Measurements from ENCODE around the gene ADH1B. TPM values are rescaled to one million over a fixed set of nuclear protein-coding genes. Genes with fewer than 3 reads are reported as not detected.

The ADH1B gene
- total and polyA plus RNA-seq, 2 experiments from 2014 or later = not detected

DNA sequence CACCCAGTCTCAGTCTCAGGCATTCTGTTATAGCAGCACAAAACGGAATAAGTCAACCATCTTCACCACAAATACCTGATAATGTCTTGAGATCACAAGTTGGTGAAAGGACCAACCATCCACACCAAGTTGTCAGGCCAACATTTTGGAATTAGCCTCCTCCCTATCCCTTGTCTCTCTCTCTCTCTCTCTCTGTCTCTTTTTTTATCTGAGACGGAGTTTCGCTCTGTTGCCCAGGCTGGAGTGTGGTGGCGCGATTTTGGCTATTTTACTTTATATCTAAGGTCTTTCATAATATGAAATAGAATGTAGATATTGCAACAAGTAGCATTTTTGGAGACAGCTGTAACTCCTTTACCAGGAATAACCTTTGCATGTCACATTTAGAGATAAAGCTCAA, 46.2 kb downstream of the ADH1B start:
- Histone ChIP-seq H2AFZ (no peak overlapping the region), H3K9me2 (ENCODE audit: insufficient read depth) (peaks cover 5% of the 10 kb centered on the region; the same call in 1 of the 2 replicates), H3K79me2 (replicated peaks; ENCODE audit: insufficient read depth) (no peaks in the 10 kb centered on the region), H3K27me3 (ENCODE audit: insufficient read depth) (no peaks in the 10 kb centered on the region), H3K4me3 (no peak overlapping the region), H3K4me2 (no peak overlapping the region), H3K4me1 (ENCODE audit: insufficient read depth) (peaks cover 10% of the 10 kb centered on the region; the same call in 1 of the 2 replicates), H3K27ac (ENCODE audit: low read depth) (no peak overlapping the region), H4K20me1 (replicated peaks; ENCODE audit: insufficient read depth) (no peaks in the 10 kb centered on the region), H3F3A (replicated peaks; ENCODE audit: low read depth) (no peaks in the 10 kb centered on the region), H3K36me3 (ENCODE audit: insufficient read depth) (peaks cover 2% of the 10 kb centered on the region; the same call in 1 of the 2 replicates)
- Mint-ChIP-seq H3K9me3 (peaks cover 12% of the 10 kb centered on the region; the same call in 2 of the 3 replicates), H3K4me3 (no peak overlapping the region), H3K4me1 (peaks cover 7% of the 10 kb centered on the region), H3K27me3 (ENCODE audit: insufficient read depth, low read depth, poor library complexity) (no peaks in the 10 kb centered on the region), H3K27ac (no peak overlapping the region), H3K36me3 (ENCODE audit: low read depth) (peaks cover 3% of the 10 kb centered on the region; the same call in 2 of the 3 replicates)
- TF ChIP-seq ZNF114 (CRISPR knock-in tag; IDR thresholded peaks at IDR 0.05) = no peak
- no peak for TF ChIP-seq EZH2phosphoT487 (IDR thresholded peaks at IDR 0.05; ENCODE audit: unreplicated experiment)
- no peak for TF ChIP-seq STAT1 (IDR thresholded peaks at IDR 0.05; ENCODE audit: unreplicated experiment)
- TF ChIP-seq EZH2 (IDR thresholded peaks at IDR 0.05; ENCODE audit: low read depth, unreplicated experiment) = no peak
- ATAC-seq (no peak), DNase-seq (ENCODE audit: low spot score) (no peak)

DNA sequence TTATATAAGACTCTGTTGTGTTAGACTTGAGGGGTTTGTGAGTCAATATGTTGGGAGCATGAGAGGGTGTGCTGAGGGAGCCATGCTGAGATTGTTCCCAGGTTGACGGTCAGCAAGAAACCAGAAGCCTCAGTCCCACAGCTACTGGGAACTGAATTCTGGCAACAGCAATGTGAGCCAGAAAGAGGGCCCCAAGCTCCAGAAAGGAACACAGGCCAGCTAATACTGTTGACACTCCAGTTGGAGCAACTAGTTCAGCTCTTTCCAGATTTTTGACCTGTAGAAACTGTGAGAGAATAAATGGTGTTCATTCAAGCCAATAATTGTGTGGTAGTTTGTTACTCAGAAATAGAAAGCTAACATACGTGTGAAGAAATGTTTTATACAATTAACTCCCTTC, 47.5 kb downstream of the ADH1B start:
- Histone ChIP-seq H3F3A (replicated peaks; ENCODE audit: low read depth) (no peaks in the 10 kb centered on the region), H3K36me3 (ENCODE audit: insufficient read depth) (peaks cover 2% of the 10 kb centered on the region; the same call in 1 of the 2 replicates), H3K79me2 (replicated peaks; ENCODE audit: insufficient read depth) (no peaks in the 10 kb centered on the region), H3K9me2 (ENCODE audit: insufficient read depth) (peaks cover 5% of the 10 kb centered on the region; the same call in 1 of the 2 replicates), H3K4me3 (no peak overlapping the region), H3K4me2 (no peak overlapping the region), H3K27ac (ENCODE audit: low read depth) (no peak overlapping the region), H2AFZ (no peak overlapping the region), H3K4me1 (ENCODE audit: insufficient read depth) (peaks cover 3% of the 10 kb centered on the region; the same call in 1 of the 2 replicates), H4K20me1 (replicated peaks; ENCODE audit: insufficient read depth) (no peaks in the 10 kb centered on the region), H3K27me3 (ENCODE audit: insufficient read depth) (no peaks in the 10 kb centered on the region)
- H3K36me3 Mint-ChIP-seq (ENCODE audit: low read depth) = peaks cover 3% of the 10 kb centered on the region; the same call in 2 of the 3 replicates
- peaks cover 17% of the 10 kb centered on the region; the same call in 2 of the 3 replicates for H3K9me3 Mint-ChIP-seq
- no peaks in the 10 kb centered on the region; the same call in 1 of the 3 replicates for H3K4me1 Mint-ChIP-seq
- H3K4me3 Mint-ChIP-seq = no peak overlapping the region
- ATAC-seq (no peak), DNase-seq (ENCODE audit: low spot score) (no peak)
- H3K27ac Mint-ChIP-seq = no peak overlapping the region
- H3K27me3 Mint-ChIP-seq (ENCODE audit: insufficient read depth, low read depth, poor library complexity) = no peaks in the 10 kb centered on the region
- TF ChIP-seq, protein P1, sequence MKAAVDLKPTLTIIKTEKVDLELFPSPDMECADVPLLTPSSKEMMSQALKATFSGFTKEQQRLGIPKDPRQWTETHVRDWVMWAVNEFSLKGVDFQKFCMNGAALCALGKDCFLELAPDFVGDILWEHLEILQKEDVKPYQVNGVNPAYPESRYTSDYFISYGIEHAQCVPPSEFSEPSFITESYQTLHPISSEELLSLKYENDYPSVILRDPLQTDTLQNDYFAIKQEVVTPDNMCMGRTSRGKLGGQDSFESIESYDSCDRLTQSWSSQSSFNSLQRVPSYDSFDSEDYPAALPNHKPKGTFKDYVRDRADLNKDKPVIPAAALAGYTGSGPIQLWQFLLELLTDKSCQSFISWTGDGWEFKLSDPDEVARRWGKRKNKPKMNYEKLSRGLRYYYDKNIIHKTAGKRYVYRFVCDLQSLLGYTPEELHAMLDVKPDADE (IDR thresholded peaks at IDR 0.05) = no peak
- no peak for TF ChIP-seq EZH2 (IDR thresholded peaks at IDR 0.05; ENCODE audit: low read depth, unreplicated experiment)
- TF ChIP-seq ZNF331 (CRISPR knock-in tag; IDR thresholded peaks at IDR 0.05; ENCODE audit: low read depth) = no peak
- TF ChIP-seq STAT1 (IDR thresholded peaks at IDR 0.05; ENCODE audit: unreplicated experiment) = no peak
- no peak for TF ChIP-seq NANOG (IDR thresholded peaks at IDR 0.05; ENCODE audit: borderline replicate concordance)
- TF ChIP-seq, protein P2, sequence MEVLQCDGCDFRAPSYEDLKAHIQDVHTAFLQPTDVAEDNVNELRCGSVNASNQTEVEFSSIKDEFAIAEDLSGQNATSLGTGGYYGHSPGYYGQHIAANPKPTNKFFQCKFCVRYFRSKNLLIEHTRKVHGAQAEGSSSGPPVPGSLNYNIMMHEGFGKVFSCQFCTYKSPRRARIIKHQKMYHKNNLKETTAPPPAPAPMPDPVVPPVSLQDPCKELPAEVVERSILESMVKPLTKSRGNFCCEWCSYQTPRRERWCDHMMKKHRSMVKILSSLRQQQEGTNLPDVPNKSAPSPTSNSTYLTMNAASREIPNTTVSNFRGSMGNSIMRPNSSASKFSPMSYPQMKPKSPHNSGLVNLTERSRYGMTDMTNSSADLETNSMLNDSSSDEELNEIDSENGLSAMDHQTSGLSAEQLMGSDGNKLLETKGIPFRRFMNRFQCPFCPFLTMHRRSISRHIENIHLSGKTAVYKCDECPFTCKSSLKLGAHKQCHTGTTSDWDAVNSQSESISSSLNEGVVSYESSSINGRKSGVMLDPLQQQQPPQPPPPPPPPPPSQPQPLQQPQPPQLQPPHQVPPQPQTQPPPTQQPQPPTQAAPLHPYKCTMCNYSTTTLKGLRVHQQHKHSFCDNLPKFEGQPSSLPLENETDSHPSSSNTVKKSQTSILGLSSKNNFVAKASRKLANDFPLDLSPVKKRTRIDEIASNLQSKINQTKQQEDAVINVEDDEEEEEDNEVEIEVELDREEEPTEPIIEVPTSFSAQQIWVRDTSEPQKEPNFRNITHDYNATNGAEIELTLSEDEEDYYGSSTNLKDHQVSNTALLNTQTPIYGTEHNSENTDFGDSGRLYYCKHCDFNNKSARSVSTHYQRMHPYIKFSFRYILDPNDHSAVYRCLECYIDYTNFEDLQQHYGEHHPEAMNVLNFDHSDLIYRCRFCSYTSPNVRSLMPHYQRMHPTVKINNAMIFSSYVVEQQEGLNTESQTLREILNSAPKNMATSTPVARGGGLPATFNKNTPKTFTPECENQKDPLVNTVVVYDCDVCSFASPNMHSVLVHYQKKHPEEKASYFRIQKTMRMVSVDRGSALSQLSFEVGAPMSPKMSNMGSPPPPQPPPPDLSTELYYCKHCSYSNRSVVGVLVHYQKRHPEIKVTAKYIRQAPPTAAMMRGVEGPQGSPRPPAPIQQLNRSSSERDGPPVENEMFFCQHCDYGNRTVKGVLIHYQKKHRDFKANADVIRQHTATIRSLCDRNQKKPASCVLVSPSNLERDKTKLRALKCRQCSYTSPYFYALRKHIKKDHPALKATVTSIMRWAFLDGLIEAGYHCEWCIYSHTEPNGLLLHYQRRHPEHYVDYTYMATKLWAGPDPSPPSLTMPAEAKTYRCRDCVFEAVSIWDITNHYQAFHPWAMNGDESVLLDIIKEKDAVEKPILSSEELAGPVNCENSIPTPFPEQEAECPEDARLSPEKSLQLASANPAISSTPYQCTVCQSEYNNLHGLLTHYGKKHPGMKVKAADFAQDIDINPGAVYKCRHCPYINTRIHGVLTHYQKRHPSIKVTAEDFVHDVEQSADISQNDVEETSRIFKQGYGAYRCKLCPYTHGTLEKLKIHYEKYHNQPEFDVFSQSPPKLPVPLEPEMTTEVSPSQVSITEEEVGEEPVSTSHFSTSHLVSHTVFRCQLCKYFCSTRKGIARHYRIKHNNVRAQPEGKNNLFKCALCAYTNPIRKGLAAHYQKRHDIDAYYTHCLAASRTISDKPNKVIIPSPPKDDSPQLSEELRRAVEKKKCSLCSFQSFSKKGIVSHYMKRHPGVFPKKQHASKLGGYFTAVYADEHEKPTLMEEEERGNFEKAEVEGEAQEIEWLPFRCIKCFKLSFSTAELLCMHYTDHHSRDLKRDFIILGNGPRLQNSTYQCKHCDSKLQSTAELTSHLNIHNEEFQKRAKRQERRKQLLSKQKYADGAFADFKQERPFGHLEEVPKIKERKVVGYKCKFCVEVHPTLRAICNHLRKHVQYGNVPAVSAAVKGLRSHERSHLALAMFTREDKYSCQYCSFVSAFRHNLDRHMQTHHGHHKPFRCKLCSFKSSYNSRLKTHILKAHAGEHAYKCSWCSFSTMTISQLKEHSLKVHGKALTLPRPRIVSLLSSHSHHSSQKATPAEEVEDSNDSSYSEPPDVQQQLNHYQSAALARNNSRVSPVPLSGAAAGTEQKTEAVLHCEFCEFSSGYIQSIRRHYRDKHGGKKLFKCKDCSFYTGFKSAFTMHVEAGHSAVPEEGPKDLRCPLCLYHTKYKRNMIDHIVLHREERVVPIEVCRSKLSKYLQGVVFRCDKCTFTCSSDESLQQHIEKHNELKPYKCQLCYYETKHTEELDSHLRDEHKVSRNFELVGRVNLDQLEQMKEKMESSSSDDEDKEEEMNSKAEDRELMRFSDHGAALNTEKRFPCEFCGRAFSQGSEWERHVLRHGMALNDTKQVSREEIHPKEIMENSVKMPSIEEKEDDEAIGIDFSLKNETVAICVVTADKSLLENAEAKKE (CRISPR knock-in tag; IDR thresholded peaks at IDR 0.05) = no peak
- no peak for TF ChIP-seq EZH2phosphoT487 (IDR thresholded peaks at IDR 0.05; ENCODE audit: unreplicated experiment)
- no peak for TF ChIP-seq JUNB (IDR thresholded peaks at IDR 0.05; ENCODE audit: unreplicated experiment)
- TF ChIP-seq, protein P3, sequence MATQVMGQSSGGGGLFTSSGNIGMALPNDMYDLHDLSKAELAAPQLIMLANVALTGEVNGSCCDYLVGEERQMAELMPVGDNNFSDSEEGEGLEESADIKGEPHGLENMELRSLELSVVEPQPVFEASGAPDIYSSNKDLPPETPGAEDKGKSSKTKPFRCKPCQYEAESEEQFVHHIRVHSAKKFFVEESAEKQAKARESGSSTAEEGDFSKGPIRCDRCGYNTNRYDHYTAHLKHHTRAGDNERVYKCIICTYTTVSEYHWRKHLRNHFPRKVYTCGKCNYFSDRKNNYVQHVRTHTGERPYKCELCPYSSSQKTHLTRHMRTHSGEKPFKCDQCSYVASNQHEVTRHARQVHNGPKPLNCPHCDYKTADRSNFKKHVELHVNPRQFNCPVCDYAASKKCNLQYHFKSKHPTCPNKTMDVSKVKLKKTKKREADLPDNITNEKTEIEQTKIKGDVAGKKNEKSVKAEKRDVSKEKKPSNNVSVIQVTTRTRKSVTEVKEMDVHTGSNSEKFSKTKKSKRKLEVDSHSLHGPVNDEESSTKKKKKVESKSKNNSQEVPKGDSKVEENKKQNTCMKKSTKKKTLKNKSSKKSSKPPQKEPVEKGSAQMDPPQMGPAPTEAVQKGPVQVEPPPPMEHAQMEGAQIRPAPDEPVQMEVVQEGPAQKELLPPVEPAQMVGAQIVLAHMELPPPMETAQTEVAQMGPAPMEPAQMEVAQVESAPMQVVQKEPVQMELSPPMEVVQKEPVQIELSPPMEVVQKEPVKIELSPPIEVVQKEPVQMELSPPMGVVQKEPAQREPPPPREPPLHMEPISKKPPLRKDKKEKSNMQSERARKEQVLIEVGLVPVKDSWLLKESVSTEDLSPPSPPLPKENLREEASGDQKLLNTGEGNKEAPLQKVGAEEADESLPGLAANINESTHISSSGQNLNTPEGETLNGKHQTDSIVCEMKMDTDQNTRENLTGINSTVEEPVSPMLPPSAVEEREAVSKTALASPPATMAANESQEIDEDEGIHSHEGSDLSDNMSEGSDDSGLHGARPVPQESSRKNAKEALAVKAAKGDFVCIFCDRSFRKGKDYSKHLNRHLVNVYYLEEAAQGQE (IDR thresholded peaks at IDR 0.05; ENCODE audit: unreplicated experiment) = no peak
- TF ChIP-seq CREB1 (CRISPR knock-in tag; IDR thresholded peaks at IDR 0.05; ENCODE audit: low read depth) = no peak
- TF ChIP-seq ZNF114 (CRISPR knock-in tag; IDR thresholded peaks at IDR 0.05) = no peak

All from GM23338 (cell line).